HepG2 (cell line): Measurements from ENCODE around the gene PHF13. TPM values are rescaled to one million over a fixed set of nuclear protein-coding genes. Genes with fewer than 3 reads are reported as not detected.

ENCODE experiments used
- ATAC-seq: fragments of 200-7000 bp; cut with Tn5 transposase; 3 replicates; pipeline ENCODE4 v1.9.1; 2020; ENCODE audit warnings: mild to moderate bottlenecking, moderate library complexity
- BruUV-seq: library from RNA; stranded (reverse); fragments of 400-500 nt; replicated peaks from 2 replicates; lab custom pipeline; 2021; lab: Mats Ljungman, UMichigan
- CTCF ChIA-PET: fragments of 300-600 bp; formaldehyde crosslinking; extraction: SDS; loops from one replicate; lab custom pipeline; 2021; ENCODE audit warnings: low total read pairs, inconsistent platforms, low intra/inter-chr PET ratio; lab: Yijun Ruan, JAX
- POLR2A ChIA-PET: fragments of 350-600 bp; sonication (Branson Sonifier 250); formaldehyde crosslinking; loops from one replicate; lab custom pipeline; 2020; ENCODE audit warnings: antibody characterized with exemption, inconsistent platforms; lab: Yijun Ruan, JAX
- DNase-seq: peaks from one replicate; pipeline ENCODE4 v3.0.0-alpha.2; 2015; ENCODE audit warnings: low spot score
- FAIRE-seq: peaks from 3 replicates; lab custom pipeline; 2011; peaks lifted over from hg19 to GRCh38; lab: Jason Lieb, UNC
- H2AFZ ChIP-seq: one replicate; pipeline ENCODE4 v1.6.1; 2011; ENCODE audit warnings: low read length, inconsistent platforms
- H3K27ac ChIP-seq: fragments of 300-600 bp; 3 replicates; pipeline ENCODE4 v1.8.0; 2011; ENCODE audit warnings: mixed run types, mild to moderate bottlenecking, mixed read lengths, low read length, inconsistent platforms; ENCODE audit not compliant: insufficient read depth; ENCODE audit errors: extremely low read length
- H3K27me3 ChIP-seq, 2 experiments: fragments of 200-600 bp in 1 of 2; 2 replicates in 1 of 2; 3 replicates in 1 of 2; pipeline versions ENCODE4 v1.6.0 to v1.8.0; 2011; ENCODE audit warnings: low read length in 2 of 2, mild to moderate bottlenecking in 2 of 2, moderate library complexity in 2 of 2, inconsistent platforms in 1 of 2; ENCODE audit not compliant: insufficient read depth in 2 of 2, control insufficient read depth in 1 of 2
- H3K36me3 ChIP-seq, 2 experiments: fragments of 200-600 bp in 1 of 2; replicated peaks in 1 of 2; 2 replicates in 1 of 2; 3 replicates in 1 of 2; pipeline versions ENCODE4 v1.5.1 to v1.8.0; 2011; ENCODE audit warnings: low read length in 2 of 2, inconsistent platforms in 1 of 2; ENCODE audit not compliant: insufficient read depth in 2 of 2, control insufficient read depth in 1 of 2
- H3K4me1 ChIP-seq: 2 replicates; pipeline ENCODE4 v1.5.1; 2012; ENCODE audit warnings: low read length, inconsistent platforms; ENCODE audit not compliant: insufficient read depth
- H3K4me2 ChIP-seq: 2 replicates; pipeline ENCODE4 v1.6.0; 2011; ENCODE audit warnings: low read depth, low read length, inconsistent platforms
- H3K4me3 ChIP-seq, 3 experiments: fragments of 200-600 bp in 1 of 3; sonication (generic), shearing (Covaris generic) in 1 of 3; replicated peaks in 1 of 3; 2 replicates each; pipeline ENCODE4 v1.5.1; 2011 to 2016; ENCODE audit warnings: low read length in 3 of 3, inconsistent platforms in 2 of 3, low read depth in 2 of 3, mild to moderate bottlenecking in 2 of 3, control low read depth in 1 of 3, mixed read lengths in 1 of 3; ENCODE audit not compliant: insufficient read depth in 1 of 3
- H3K79me2 ChIP-seq: one replicate; pipeline ENCODE4 v1.6.1; 2011; ENCODE audit warnings: low read length, inconsistent platforms; ENCODE audit not compliant: insufficient read depth
- H3K9ac ChIP-seq: 2 replicates; pipeline ENCODE4 v1.6.0; 2011; ENCODE audit warnings: mild to moderate bottlenecking, low read depth, low read length, inconsistent platforms; ENCODE audit not compliant: insufficient read depth
- H3K9me3 ChIP-seq: 2 replicates; pipeline ENCODE4 v1.5.1; 2012; ENCODE audit warnings: mild to moderate bottlenecking, low read length
- H4K20me1 ChIP-seq: 2 replicates; pipeline ENCODE4 v1.6.0; 2011; ENCODE audit warnings: inconsistent platforms, mild to moderate bottlenecking, low read length, moderate library complexity; ENCODE audit not compliant: insufficient read depth
- BRCA1 ChIP-seq: sonication (generic); formaldehyde crosslinking; IDR thresholded peaks from 2 replicates; pipeline ENCODE4 v1.4.0; 2020; ENCODE audit warnings: missing genetic modification reagents
- CERS6 ChIP-seq: sonication (generic); formaldehyde crosslinking; IDR thresholded peaks from 2 replicates; pipeline ENCODE4 v1.5.0; 2020; ENCODE audit warnings: missing genetic modification reagents
- HNRNPL ChIP-seq: fragments of 200-400 bp; formaldehyde crosslinking; IDR thresholded peaks from 2 replicates; pipeline ENCODE4 v1.6.1; 2017; ENCODE audit warnings: mild to moderate bottlenecking, low read depth, low read length
- LCORL ChIP-seq, 2 experiments: fragments of 450-650 bp in 1 of 2; sonication (generic) in 1 of 2; formaldehyde crosslinking in 1 of 2; IDR thresholded peaks; 2 replicates each; pipeline versions ENCODE4 v1.5.0 to v1.6.1; 2017 to 2020; ENCODE audit warnings: antibody characterized with exemption in 1 of 2, missing genetic modification reagents in 1 of 2
- PREB ChIP-seq: sonication (generic); formaldehyde crosslinking; IDR thresholded peaks from 2 replicates; pipeline ENCODE4 v1.4.0; 2020; ENCODE audit warnings: missing genetic modification reagents
- TCF12 ChIP-seq, 2 experiments: fragments of 450-650 bp in 1 of 2; sonication (generic) in 1 of 2; formaldehyde crosslinking in 1 of 2; IDR thresholded peaks; 2 replicates each; pipeline versions ENCODE4 v1.6.1 to v1.8.0; 2017 to 2022; ENCODE audit warnings: antibody characterized with exemption in 1 of 2, mild to moderate bottlenecking in 1 of 2, missing genetic modification reagents in 1 of 2, moderate library complexity in 1 of 2
- ZBTB49 ChIP-seq: sonication (generic); formaldehyde crosslinking; IDR thresholded peaks from 2 replicates; pipeline ENCODE4 v1.4.0; 2020; ENCODE audit warnings: missing genetic modification reagents, borderline replicate concordance
- ZNF674 ChIP-seq: sonication (generic); formaldehyde crosslinking; IDR thresholded peaks from 2 replicates; pipeline ENCODE4 v1.5.0; 2020; ENCODE audit warnings: low read depth, mild to moderate bottlenecking, missing genetic modification reagents
- WGBS: methylation state at CpG from one replicate; pipeline ENCODE4 v1.1.6; 2017; ENCODE audit warnings: low lambda C conversion rate; 5-methylcytosine and 5-hydroxymethylcytosine counted together
- in situ Hi-C: cut with HindIII; loops from 2 replicates; pipeline ENCODE4 v1.10.0; 2017; ENCODE audit warnings: low pct_unique_long_range_greater_than_20kb; ENCODE audit not compliant: extremely low pct_ligation_motif_present
- intact Hi-C: fragments of 100-400 bp; cut with micrococcal nuclease; formaldehyde crosslinking; loops from one replicate; pipeline ENCODE4 v1.10.0; 2022; ENCODE audit not compliant: unreplicated experiment
- polyA plus RNA-seq, 8 experiments: library from polyadenylated mRNA; depleted of rRNA in 3 of 8; stranded (reverse) in 7 of 8; unstranded in 1 of 8; fragments of >200 nt; fragmentation: Illumina TruSeq in 4 of 8; extraction: Trizol in 4 of 8; gene quantifications; 2 replicates each; pipeline versions ENCODE4 v1.2.1 to v1.2.3, GENCODE V29; 2011 to 2016; ENCODE audit warnings: low read depth in 4 of 8, missing spikeins in 1 of 8, mixed read lengths in 1 of 8; ENCODE audit not compliant: insufficient read depth in 1 of 8
- total RNA-seq, 5 experiments: library from RNA; depleted of rRNA; stranded (reverse); fragments of >200 nt; fragmentation: Illumina TruSeq; extraction: Trizol; gene quantifications; 2 replicates each; pipeline ENCODE4 v1.2.3, GENCODE V29; 2016; ENCODE audit warnings: low read depth in 1 of 5

PHF13 gene
- total and polyA plus RNA-seq, 2 of the 13 experiments (the other 11 are each of a cell fraction or from before 2014, with no cell fraction given), result 4.7 to 7.4 TPM

- Histone ChIP-seq H3K4me2 (no peak overlapping the region), H3K27me3 (no peaks in the 10 kb centered on the region; a peak in 1 of 5 replicates), H2AFZ (no peak overlapping the region), H3K9me3 (no peaks in the 10 kb centered on the region), H3K9ac (no peak overlapping the region), H3K4me3 (no peak overlapping the region), H3K27ac (no peak overlapping the region), H3K36me3 (peaks cover 40 to 79% of the 10 kb centered on the region in 2 experiments), H3K79me2 (peaks cover 51% of the 10 kb centered on the region), H3K4me1 (peaks cover 31% of the 10 kb centered on the region), H4K20me1 (peaks cover 67% of the 10 kb centered on the region)
- FAIRE-seq (no peak), ATAC-seq (no peak), DNase-seq (no peak)
- intact Hi-C loops (no loop called here), in situ Hi-C loops (no loop called here)
- BruUV-seq, result no TSS peak
- 89% methylated on average over 7 of the region's 7 CpGs for WGBS
- ChIA-PET CTCF (no interaction called here), POLR2A (no interaction called here)
- TF ChIP-seq HNRNPL (no peak), LCORL (IDR thresholded peaks at IDR 0.05) (peak; percentile 87), LCORL (CRISPR knock-in tag; IDR thresholded peaks at IDR 0.05) (no peak), BRCA1 (no peak), ZNF674 (CRISPR knock-in tag) (no peak), PREB (CRISPR knock-in tag) (no peak), ZBTB49 (CRISPR knock-in tag) (no peak), CERS6 (CRISPR knock-in tag) (no peak), TCF12 (IDR thresholded peaks at IDR 0.05) (no peak), TCF12 (CRISPR knock-in tag; IDR thresholded peaks at IDR 0.05) (no peak)
These were observed 17.2 kb upstream of the PHF13 start for GRCh38 chr1:6596351-6596750.
